KG1 (cell line): ENCODE measurements around the gene AIP.

ENCODE experiments used
- DNase-seq: peaks from one replicate; lab custom pipeline; 2025; lab: John Stamatoyannopoulos, UW

AIP gene

DNA sequence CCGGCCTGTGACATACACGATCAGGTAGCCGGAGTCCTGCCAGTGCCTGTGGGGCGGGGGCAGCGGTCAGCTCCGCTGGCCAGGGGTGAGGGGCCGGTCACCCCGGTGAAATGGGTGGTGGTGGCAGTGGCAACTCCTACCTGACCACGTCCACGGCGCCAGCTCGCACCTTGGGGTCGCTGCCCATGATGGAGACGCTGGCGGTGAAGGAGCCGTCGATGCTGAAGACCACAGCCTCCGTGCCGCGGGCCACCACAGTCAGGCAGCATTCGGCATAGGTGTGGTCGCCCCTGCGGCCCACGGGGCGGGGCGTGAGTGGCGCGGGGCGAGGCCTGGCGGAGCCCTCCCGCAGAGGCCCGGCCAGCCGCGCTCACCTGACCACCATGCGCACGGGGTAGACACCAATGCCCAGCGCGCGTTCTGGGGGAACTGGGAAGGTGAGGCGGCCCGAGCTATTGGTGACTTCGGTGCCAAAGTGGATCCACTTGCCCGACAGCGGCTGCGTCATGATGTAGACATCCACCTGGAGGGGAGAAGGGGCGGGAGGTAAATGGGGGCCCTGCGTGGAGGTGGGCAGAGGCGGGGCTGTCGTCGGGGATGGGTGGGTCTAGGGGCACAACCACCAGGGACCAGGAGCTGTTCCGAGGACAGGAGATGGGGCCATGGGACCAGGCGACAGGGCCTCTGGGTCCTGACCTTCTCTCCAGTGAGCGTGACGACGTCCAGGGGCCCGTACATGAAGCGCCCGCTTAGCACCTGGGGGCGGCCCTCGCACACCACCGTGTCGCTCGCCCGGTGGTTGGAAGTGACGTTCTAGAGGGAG lies 10.9 kb downstream of the AIP start:
- DNase-seq: no peak

DNA sequence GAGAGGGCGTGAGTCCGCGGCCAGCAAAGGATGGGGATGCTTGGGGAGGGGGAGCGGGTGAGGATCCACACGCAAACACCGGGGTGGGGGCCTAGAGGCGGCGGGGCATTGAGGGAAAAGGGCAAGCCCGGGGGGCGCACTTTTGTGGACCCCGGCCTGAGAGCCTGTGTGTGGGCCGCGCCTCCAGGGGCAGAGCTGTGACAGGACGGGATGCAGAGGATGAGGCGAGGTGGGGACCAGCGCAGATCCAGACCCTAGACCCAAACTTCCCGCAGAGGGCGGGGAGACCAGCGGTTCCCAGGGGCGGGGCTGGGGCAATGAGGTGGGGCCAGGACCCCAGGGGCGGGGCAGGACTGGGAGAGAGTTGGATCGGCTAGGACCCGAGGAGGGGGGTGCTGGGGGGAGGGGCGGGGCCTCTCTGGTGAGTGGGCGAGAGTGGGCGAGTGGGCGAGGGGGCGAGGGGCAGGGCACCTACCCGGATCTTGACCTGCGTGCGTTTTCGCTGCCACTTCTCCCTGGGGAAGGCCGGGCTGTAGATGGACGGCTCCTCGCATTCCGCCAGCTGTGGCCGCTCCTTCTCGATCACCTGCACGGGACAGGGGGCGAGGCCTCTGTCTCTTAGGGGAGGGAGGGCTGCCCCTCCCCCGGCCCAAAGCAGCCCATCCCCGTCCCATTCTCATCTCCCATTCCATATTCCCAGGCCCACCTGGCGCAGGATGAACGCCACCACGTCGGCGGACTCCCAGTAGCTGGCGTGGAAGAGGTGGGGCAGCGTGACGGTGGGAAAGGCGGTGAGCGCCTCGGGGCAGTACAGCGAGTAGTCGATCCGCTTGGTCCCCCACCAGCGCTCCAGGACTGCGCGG lies 11.8 kb downstream of the AIP start:
- DNase-seq: no peak

DNA sequence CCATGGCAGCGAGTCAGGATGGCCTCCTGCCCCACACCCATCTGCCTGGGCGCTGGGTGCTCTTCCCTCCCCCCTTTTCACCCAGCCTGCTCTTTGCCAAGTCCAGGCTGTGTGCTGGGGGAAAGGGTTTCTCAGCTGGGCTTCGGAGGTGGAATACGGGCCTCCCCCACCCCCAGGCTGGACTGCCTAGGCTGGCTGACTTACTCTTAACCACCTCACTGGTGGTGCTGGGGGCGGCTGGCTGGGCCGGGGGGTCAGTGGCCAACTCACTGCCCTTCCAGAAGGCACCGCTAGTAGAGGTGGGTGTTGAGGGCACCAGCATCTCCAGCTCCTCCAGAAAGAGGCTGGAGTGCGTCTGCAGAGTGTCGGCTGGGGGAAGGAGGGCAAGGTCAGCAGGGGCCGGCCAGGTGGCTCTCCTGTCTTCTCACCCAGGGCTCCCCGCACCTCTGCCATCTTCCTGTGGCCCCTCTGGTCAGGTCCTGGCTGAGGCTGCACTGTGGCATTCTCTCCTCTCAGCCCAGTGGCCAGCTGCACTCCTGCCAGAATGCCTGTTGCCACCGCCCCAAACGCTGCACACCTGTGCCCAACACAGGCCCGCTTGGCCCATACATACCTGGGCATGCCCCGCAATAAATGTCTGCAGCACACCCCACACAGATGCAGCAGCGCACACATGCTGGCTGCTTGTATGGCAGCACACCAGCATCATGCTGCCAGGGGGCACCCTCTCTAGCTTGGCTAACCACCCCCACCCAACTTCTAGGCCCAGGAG lies 12.6 kb downstream of the AIP start:
- DNase-seq: no peak

DNA sequence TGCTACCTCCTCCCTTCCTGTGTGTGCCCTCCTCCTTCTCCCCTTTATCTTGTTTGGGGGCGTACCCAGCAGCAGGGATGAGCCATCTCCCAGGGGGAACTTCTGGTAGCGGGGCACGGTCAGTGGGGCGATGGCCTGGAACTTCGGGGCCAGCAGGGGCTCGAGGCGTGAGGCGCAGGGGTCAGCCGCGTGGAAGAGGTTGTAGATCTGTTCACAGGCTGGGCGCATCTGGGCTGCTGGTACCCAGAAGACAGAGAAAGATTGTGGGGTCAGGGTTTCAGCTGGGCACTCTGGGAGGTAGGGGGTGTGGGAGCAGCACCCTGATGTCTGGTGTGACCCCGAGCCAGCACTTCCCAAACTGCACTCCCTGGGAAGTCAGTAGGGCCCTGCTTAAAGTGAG lies 13.3 kb downstream of the AIP start:
- no peak for DNase-seq

DNA sequence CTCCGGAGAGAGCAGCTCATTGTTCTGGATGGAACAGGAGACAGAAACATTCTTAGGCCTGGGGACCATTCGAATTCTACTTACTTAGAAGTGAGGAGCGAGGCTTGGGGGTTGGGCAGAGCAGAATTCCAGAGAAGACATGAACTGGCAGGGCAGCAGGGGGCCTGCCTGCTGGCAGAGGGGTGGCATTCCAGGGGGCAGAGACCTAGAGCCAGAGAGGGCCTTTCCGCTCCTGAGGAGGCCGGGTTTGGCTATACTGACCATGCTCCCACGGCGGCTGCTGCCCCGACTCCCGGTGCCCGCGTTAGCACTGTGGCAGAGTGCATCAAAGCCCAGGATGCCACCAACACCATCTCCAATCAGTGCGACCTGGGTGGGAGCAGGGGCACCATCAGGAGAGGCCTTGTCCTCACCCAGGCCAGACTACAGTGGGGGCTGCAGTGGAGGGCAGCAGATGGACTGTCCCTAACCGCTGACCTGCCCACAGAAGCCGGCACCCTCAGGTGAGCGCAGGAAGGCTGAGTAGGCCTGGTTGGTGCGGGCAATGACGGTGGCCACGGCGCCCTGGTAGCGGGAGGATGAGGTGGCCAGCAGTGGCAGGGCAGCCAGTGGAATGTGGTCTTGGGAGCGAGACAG lies 14.9 kb downstream of the AIP start:
- no peak for DNase-seq

DNA sequence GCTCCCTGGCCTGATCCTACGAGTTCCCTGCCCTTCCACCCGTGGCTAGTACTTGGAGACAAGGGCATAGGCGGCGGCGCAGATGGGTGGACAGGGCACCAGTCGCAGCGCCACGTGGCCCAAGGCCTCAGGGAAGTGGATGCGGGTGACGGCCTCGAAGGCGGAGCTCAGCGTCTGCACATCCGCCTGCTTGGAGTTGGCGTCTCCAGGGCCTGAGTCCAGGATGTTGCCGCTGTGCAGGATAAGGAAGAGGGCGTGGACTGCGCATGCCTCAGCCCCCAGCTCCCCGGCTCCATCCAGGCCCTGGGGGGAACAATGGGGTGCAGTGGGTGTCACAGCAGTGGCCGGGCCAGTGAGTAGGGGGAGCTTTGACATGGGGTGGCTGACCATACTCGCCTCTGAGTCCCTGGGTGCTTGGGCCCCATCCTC lies 15.7 kb downstream of the AIP start:
- DNase-seq: no peak

DNA sequence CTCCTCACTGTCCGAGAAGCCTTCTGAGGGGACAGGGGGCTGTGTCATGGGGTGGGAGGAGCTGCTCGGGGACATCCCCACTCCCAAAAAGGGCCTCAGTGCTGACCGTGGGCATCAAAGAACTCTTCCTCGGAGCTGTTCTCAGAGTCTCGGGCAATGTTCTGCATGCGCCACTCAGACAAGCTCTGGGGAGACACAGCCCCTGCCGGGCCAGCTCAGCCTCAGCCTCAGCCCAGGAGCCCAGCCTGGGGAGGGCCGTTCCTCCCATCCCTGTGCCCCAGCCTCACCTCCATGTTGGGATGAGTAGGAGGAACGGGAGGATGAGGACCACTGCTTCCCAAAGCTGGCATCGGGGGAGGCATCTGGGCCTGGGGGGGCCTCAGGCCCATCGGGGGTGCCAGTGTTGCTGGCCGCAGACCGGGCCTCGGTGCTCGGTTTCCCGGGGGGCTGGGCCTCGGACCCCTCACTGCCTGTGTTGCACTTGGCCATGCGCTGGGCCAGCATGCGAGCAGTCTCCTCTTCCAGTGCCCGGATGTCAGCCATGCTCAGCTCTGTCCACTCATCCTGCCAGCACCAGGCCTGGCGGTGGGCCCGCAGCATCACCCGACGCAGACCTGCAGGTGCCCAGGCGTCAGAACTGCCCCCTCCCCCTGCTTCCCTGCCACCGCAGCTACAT lies 17.1 kb downstream of the AIP start:
- DNase-seq: no peak

DNA sequence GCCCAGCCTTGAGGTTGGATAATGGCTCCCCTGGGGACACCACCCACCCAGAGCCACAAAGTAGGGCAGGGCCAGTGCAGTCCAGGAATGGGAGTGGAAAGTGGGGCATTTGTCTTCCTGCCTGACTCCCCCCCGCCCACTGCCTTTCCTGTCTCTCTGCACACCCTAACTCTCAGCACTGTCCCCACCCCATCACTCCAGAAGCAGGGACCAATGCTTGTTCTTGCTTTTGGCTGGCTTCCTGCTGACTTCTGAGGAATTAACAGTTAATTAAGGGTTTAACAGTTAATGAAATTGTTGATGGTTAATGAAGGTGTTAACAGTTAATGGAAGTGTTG lies 17.6 kb downstream of the AIP start:
- no peak for DNase-seq

DNA sequence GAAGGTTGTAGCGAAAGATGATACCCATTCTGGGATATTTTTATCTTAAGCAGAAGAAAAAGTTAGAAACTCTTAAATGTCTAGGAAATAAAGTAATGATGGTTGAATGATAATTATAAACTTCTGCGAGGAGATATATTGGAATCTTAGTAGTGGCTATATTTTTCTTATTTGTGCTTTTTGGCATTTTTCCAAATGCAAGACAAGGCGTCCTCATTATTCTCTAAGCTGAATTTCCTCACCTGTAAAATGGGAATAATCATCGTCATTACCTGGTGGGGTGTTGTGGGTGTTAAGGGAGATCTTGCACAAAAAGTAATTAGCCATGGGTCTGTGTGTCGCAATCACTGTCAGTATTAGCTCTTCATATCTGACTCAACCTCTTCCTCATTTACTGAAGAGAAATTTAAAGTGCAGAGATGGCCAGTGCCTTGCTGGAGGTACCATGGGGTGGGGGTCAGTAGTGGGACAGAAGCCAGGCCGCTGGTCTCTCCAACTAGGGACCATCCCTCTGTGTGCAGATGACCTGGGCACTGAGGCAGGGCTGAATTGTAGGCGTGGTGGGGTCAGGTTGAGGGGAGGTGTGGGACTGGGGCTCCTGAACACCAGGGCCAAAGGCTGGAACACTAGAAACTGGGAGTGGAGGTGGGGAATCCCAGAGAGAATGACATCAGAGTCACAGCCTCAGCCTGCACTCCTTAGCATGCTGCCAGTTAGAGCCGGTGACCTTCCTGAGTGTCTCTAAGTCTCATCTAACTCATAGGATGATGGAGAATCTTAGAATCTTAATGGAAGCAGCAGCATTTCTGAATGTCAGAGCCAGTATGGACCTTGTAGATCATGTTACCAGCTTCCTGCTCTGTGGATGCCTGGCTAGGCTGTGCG lies 18.2 kb downstream of the AIP start:
- no peak for DNase-seq

DNA sequence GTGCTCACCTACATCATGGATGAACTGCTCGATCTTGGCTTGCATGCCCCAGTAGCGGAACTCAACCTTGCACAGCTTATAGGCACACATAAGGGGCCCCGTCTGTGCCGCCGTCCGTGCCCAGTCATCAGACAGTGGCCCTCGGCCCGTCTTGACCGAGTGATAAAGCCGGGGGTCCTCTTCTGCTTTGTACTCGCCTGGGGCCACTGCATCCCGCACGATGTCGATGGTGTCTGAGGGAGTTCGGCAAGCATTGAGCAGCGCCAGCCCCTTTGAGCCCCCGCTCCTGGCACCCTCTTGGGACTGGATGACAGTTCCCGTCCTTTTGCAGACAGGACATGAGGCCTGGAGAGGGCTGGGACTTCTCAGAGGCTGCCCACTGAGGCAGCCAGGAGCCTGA lies 19.0 kb downstream of the AIP start:
- no peak for DNase-seq

DNA sequence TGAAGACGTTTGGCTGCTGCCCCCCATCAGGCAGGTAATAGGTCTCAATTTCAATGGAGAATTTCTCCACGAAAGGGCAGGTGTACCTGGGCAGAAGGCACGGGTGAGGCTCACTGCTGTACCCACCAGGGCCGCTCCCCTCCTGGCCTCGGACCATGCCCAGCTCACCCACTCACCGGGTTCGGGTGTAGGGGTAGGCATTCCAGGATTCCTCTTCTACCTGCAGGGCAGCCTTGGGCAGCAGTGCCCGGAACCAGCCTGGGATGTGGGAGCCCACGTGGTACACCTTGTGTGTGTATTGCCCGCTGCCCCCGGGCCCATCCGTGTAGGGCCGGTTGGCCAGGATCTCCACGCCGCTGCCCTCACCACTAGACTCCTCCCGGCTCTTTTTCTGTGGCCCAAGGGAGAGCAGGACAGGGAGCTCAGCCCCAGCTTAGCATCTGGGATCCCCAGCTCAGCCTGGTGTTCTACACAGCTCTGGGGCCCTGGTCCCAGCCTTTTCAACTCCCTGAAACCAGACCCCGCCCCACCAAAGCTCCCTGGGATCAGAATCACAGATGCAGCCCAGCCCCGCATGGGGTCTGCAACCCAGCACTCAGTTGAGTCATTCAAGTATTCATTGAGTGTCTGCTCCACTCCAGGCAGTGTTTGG lies 19.6 kb downstream of the AIP start:
- DNase-seq: no peak

DNA sequence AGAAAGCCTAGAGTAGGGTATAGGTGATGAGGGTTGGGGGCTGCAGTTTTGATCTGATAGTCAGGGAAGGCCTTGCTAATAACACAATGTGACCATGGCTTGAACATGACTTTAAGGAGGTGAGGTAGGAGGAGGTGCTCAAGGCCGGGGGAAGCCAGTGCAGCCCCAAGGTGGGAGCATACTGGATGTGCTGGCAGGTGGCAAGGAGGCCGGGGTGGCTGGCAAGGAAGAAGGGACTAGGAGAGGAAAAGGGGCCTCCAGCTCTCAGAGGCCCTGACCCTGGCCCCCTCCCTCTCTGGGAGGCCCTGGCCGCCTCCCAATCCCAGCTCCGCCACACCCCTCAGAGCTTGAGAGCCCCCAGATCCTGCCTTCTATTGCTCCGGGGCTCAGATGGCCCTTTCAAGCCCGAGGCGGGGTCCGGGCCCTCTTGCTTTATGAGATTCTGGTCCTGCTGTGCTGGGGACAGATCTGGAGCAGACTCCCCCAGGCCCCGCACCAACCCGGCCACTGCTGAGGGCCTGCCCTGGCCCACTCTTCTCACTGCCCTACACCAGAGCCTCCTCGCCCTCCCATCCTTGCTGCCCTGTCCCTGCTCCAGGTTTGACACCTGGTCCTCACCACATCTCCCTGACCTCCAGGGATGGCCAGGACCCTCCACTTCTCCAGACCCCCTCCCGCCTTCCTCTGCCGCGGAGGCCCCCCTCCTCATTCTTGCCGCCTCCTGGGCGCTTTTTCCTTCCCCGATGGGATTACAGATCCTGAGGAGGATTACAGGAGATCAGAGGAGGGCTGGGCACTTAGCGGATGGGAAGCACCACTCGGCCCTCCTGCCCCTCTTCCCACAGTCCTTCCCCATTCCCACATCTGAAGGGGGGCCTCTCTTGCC lies 20.5 kb downstream of the AIP start:
- DNase-seq: no peak

DNA sequence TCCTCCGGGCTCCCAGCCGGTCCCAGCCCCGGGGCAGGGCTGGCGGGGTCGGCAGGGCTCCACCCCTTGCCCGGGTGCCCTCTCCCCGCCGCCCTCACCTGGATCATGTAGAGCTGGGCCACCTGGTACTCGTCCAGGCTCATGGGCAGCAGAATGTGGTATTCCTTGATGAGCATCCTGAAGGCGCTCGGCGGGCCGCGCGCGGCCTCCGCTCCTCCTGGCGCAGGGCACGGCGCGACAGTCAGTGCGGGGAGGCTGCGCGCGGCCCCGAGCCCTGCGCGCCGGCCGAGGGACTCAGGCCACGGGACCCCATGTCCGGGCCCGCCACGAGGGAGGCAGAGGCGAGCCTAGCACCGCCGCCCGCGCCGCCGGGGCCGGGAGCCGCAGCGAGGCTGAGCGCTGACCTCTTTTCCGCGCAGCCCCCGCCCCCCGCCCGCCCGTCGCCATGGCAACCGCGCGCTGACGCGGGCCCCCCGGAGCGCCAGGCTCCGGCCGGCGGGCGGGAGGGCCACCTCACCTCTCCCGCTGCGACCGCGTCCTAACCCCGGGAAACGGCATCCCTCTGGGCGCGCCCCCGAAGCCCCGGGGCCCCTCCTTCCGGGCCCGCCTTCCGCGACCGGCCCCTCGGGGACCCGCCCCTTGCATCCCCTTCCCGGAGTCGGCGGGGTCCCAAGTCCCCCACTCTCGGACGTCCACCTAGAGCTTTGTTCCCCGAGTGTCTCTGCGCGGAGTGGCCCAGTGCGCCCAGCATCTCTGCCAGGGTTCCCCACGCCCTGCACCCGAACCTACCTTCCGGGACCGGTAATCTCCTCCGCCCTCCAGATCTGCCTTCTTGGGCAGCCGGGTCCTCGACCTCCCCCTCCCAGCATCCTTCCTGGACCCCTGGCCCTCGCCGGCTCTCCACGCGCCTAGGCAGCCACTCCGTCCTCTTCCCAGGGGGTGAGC lies 21.5 kb downstream of the AIP start:
- DNase-seq: no peak

DNA sequence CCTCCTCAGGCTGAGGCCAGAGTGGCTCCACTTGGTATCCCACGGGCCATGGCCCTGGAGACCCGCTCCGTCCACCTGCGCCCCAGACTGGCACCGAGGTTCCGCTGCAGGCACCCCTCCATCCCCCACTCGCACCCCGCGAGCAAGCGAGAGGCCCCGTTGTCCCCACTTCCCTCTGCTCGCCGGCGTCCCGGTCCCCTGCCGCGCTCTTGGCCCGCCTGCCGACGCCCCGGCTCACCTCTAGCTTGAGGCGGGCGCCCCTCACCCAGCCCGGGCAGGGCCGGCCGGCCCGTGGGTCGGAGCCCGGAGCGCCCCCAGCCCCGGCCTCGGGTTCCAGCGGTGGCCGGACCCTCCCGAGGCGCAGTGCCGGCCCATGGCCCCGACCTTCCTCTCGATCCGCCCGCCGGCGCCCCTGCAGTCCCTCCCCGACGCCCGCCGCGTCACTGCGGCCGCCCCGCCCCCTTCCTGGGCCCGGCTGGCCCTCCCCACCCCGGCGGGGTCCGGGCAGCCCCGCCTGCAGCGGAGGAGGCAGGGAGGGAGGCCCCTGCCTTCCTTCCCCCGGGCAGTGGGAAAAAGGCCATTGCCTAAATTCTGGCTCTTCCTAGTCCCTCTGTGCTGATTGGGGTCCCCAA lies 22.2 kb downstream of the AIP start, which contains the start of gene PITPNM1:
Gene PITPNM1 (minus strand): TSS at position 414 of the 632 bp plus-strand sequence. CDS start 1,183 bp downstream, outside the sequence.
- no peak for DNase-seq

DNA sequence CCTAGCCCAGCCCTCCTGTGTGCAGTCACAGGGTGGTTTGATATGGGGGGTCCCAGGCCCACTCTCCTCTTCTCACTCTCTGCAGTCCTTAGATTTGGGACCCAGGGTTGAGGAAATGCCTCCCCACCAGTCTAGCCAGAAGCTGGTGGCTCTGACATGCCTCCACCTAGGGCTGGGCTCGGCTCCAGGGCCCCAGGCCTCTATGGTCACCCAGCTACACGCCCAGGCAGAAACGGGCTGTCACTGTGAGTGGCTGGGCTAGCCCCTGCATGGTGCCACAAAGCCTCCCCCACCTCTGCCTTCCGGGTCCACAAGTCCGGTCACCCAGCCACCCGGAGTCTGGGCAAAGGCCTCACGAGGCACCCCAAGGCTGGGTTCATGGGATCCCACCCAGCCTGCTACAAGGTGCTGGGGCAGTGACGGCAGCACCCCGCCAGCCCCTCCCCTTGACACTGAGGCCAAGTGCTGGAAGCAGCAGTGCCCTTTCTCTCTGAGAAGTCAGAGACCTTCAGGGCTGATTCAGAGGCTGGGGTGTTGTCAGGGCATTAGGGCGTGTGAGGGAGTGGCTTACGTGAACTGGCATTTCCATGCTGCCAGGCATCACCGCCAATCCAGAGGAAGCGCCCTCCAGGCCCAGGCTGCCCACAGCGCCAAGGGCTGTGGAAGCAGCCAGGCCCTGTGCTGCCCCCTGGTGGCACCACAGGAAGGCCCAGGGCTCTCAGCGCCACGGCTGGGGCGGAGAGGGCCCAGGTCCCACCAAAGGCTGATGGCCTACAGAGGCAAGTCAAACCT lies 23.0 kb downstream of the AIP start:
- DNase-seq: peak; percentile 95

DNA sequence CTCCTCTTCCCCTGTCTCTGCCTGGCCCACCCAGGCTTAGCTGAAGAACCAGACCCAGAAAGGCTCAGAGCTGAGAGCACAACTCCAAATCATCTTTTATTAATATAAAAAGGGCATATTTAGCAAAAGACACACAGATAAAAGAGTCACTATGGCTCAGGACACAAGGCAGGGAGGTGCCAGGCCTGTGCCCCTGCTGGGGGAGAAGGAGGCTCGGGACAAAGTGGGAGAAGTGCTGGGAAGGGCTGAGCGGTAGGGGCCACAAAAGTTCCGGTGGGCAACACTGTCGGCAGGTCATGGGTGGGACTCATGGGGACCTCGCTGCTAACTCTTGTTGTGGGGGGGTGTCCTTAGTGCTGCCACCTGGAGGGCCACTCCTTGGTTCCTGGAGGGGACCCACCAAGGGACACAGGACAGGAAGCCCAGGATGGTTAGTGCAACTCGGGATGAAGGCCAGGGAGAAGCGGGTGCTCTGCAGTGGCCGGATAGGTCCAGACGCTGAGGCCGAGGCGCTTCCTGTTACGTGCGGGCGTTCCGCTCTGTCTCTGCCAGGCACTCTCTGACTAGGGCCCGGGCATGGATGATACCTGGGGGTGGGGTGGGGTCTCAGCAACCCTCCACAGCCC lies 23.7 kb downstream of the AIP start:
- no peak for DNase-seq
